ENCODE results near the gene COLEC11. TPM values are rescaled to one million over a fixed set of nuclear protein-coding genes. Genes with fewer than 3 reads are reported as not detected.

Gene COLEC11
- total RNA-seq, 4 donors from 2014 or later = 2.1 to 19.1 (median 6.6) TPM

DNA sequence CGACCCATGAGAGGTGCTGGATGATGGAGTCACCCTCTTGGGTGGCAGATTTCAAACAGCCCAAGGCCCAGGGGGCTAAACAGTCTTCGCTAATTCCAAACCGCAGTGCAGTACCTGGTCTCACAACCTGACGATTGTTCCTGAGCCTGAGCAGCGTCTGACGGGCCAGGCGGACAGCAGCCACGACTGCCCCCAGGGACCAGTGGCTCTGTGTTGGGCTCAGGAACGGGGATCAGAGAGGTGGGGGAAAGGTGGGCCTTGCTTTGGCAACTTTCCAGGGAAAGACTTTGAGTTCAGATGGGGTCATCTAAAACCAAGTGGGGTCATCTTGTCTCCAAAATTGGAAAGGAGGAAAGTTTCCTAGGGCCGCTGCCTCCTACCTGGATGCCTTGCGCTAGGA, 492 bp downstream of the COLEC11 start:
- no peaks in the 10 kb centered on the region for H3K27me3 ChIP-seq
- H3K4me1 ChIP-seq = peaks cover 9 to 12% (median 10%) of the 10 kb centered on the region in 4 donors
- peak overlapping the region in 1 of 4 donors; percentile 38 for H3K4me3 ChIP-seq
- no peak overlapping the region for H3K27ac ChIP-seq (replicated peaks in 1 of 4)
- 82% methylated on average over 5 of the region's 11 CpGs for WGBS
- no peaks in the 10 kb centered on the region for H3K9me3 ChIP-seq
- no peak for DNase-seq (ENCODE audit: extremely low spot score)
- TF ChIP-seq, protein P1, sequence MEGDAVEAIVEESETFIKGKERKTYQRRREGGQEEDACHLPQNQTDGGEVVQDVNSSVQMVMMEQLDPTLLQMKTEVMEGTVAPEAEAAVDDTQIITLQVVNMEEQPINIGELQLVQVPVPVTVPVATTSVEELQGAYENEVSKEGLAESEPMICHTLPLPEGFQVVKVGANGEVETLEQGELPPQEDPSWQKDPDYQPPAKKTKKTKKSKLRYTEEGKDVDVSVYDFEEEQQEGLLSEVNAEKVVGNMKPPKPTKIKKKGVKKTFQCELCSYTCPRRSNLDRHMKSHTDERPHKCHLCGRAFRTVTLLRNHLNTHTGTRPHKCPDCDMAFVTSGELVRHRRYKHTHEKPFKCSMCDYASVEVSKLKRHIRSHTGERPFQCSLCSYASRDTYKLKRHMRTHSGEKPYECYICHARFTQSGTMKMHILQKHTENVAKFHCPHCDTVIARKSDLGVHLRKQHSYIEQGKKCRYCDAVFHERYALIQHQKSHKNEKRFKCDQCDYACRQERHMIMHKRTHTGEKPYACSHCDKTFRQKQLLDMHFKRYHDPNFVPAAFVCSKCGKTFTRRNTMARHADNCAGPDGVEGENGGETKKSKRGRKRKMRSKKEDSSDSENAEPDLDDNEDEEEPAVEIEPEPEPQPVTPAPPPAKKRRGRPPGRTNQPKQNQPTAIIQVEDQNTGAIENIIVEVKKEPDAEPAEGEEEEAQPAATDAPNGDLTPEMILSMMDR (IDR thresholded peaks at IDR 0.05) = no peak
- TF ChIP-seq POLR2AphosphoS5 (IDR thresholded peaks at IDR 0.05) = no peak
- no peak for TF ChIP-seq EP300 (IDR thresholded peaks at IDR 0.05)
- no peak for TF ChIP-seq POLR2A (IDR thresholded peaks at IDR 0.05; ENCODE audit: low read depth)
- intact Hi-C loops (cut with DNase I) = no loop called here
- no peaks in the 10 kb centered on the region for H3K36me3 ChIP-seq

DNA sequence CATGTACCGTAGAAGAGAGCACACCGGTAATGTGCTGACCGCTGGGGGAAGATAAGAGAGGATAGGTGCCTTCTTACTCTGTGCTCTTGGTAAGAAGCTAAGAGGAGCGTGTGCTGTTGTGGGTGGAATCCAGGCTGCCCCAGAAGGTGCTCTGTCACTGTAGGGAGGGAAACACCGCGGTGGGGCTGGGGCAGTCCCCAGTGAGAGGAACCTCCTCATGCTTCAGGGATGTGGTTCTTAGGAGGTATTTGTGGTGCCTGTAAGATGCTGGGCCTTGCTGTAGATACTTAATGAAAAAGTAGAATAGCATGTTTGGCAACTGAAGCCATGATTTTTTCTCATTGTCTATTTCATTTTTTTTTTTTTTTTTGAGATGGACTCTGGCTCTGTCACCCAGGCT, 1.1 kb downstream of the COLEC11 start:
- H3K4me1 ChIP-seq = peaks cover 9 to 12% (median 10%) of the 10 kb centered on the region in 4 donors
- DNase-seq (ENCODE audit: extremely low spot score) = no peak
- no peak overlapping the region for H3K27ac ChIP-seq (replicated peaks in 1 of 4)
- 87% methylated on average over 6 of the region's 6 CpGs for WGBS
- H3K4me3 ChIP-seq = no peak overlapping the region
- no peaks in the 10 kb centered on the region for H3K27me3 ChIP-seq
- no peaks in the 10 kb centered on the region for H3K9me3 ChIP-seq
- intact Hi-C loops (cut with DNase I) = no loop called here
- no peak for TF ChIP-seq POLR2AphosphoS5 (IDR thresholded peaks at IDR 0.05)
- no peak for TF ChIP-seq POLR2A (IDR thresholded peaks at IDR 0.05; ENCODE audit: low read depth)
- TF ChIP-seq, protein P1 (IDR thresholded peaks at IDR 0.05) = no peak
- TF ChIP-seq EP300 (IDR thresholded peaks at IDR 0.05) = no peak
- H3K36me3 ChIP-seq = no peaks in the 10 kb centered on the region

DNA sequence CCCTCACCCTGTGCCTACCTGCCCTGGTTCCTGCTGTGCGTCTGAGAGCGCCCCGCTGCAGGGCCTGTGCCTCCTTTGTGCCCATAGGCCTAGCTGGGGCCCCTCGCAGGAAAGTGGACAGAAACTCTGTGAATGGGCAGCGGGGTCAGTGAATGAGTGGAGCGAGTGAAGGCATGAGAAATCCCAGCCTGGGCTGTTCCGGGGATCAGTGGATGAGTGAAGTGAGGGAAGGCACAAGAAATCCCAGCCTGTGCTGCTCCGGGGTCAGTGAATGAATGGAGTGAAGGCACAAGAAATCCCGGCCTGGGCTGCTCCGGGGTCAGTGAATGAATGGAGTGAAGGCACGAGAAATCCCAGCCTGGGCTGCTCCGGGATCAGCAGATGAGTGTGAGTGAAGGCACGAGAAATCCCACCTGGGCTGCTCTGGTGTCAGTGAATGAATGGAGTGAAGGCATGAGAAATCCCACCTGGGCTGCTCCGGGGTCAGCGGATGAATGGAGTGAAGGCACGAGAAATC, 2.0 kb downstream of the COLEC11 start:
- H3K27ac ChIP-seq (replicated peaks in 1 of 4) = peak overlapping the region in 3 of 4 donors; percentile 31 to 42 (median 40)
- no peak overlapping the region for H3K4me3 ChIP-seq
- H3K36me3 ChIP-seq = no peaks in the 10 kb centered on the region
- no peaks in the 10 kb centered on the region for H3K27me3 ChIP-seq
- intact Hi-C loops (cut with DNase I) = no loop called here
- DNase-seq (ENCODE audit: extremely low spot score) = no peak
- H3K4me1 ChIP-seq = peaks cover 9 to 12% (median 10%) of the 10 kb centered on the region in 4 donors
- 75% methylated on average over 15 of the region's 16 CpGs for WGBS
- TF ChIP-seq EP300 (IDR thresholded peaks at IDR 0.05) (no peak), POLR2AphosphoS5 (IDR thresholded peaks at IDR 0.05) (no peak), POLR2A (IDR thresholded peaks at IDR 0.05; ENCODE audit: low read depth) (no peak)
- TF ChIP-seq, protein P1 (IDR thresholded peaks at IDR 0.05) = no peak
- no peaks in the 10 kb centered on the region for H3K9me3 ChIP-seq

DNA sequence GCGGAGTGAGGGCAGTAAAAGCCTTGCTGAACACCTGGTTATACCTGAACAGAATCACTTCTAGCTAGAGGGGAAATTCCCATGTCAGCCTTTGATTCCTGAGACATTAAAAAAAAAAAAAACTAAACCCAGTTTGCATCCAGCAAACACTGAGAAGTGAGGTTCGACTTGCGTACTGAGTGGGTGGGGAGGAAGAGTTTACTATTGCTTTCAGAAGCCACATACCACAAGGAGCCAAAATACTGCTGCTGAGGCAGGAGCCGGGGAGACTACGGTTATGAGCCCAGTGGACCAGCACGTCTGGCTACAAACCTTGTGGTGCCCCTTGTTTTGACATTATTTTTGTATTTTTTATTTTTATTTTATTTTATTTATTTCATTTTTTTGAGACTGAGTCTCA, 2.7 kb downstream of the COLEC11 start:
- peaks cover 9 to 12% (median 10%) of the 10 kb centered on the region in 4 donors for H3K4me1 ChIP-seq
- no peaks in the 10 kb centered on the region for H3K36me3 ChIP-seq
- TF ChIP-seq, protein P1 (IDR thresholded peaks at IDR 0.05) = no peak
- TF ChIP-seq POLR2AphosphoS5 (IDR thresholded peaks at IDR 0.05) (no peak), EP300 (IDR thresholded peaks at IDR 0.05) (no peak), POLR2A (IDR thresholded peaks at IDR 0.05; ENCODE audit: low read depth) (no peak)
- intact Hi-C loops (cut with DNase I) = no loop called here
- H3K4me3 ChIP-seq = no peak overlapping the region
- no peaks in the 10 kb centered on the region for H3K27me3 ChIP-seq
- 76% methylated on average over 6 of the region's 6 CpGs for WGBS
- H3K9me3 ChIP-seq = no peaks in the 10 kb centered on the region
- no peak for DNase-seq (ENCODE audit: extremely low spot score)
- peak overlapping the region in 2 of 4 donors; percentile 14 for H3K27ac ChIP-seq (replicated peaks in 1 of 4)

All from esophagus muscularis mucosa (tissue), 4 donors.